IPS-20b (cell line): ENCODE results near the gene GPRC5B.
A peak's percentile ranks its signal among the peaks of the same experiment; 100 is the strongest.

Experiments used
- H3K27ac ChIP-seq: one replicate; pipeline ENCODE4 v1.5.1; 2013; ENCODE audit warnings: low read length
- H3K27me3 ChIP-seq: 2 replicates; pipeline ENCODE4 v1.6.1; 2013; ENCODE audit warnings: mild to moderate bottlenecking, low read length, inconsistent platforms; ENCODE audit not compliant: insufficient read depth
- H3K36me3 ChIP-seq: 2 replicates; pipeline ENCODE4 v1.6.1; 2013; ENCODE audit warnings: low read depth, mild to moderate bottlenecking, inconsistent platforms, low read length, moderate library complexity; ENCODE audit not compliant: insufficient read depth
- H3K4me1 ChIP-seq: 2 replicates; pipeline ENCODE4 v1.6.1; 2013; ENCODE audit warnings: mild to moderate bottlenecking, control low read depth, inconsistent platforms, low read length, moderate library complexity; ENCODE audit not compliant: insufficient read depth
- H3K4me3 ChIP-seq: 2 replicates; pipeline ENCODE4 v1.5.1; 2013; ENCODE audit warnings: mild to moderate bottlenecking, low read length, inconsistent platforms
- H3K9ac ChIP-seq: 2 replicates; pipeline ENCODE4 v1.6.1; 2013; ENCODE audit warnings: low read depth, mild to moderate bottlenecking, inconsistent platforms, low read length, moderate library complexity
- H3K9me3 ChIP-seq: 2 replicates; pipeline ENCODE4 v1.6.1; 2013; ENCODE audit warnings: mild to moderate bottlenecking, low read depth, low read length, inconsistent platforms; ENCODE audit not compliant: insufficient read depth

The GPRC5B gene

GRCh38 chr16:19837984-19838707 is 46.5 kb downstream of the GPRC5B start:
- 0 out of 2 replicates have a peak overlapping the region, but pooled peaks have one; percentile 17 for H3K4me3 ChIP-seq
- H3K36me3 ChIP-seq = no peaks in the 10 kb centered on the region
- H3K9ac ChIP-seq = peak overlapping the region; percentile 59; the same call in 1 of the 2 replicates
- peaks cover 11% of the 10 kb centered on the region; the same call in 1 of the 2 replicates for H3K4me1 ChIP-seq
- H3K9me3 ChIP-seq = no peaks in the 10 kb centered on the region
- H3K27ac ChIP-seq = no peak overlapping the region
- no peaks in the 10 kb centered on the region for H3K27me3 ChIP-seq

DNA sequence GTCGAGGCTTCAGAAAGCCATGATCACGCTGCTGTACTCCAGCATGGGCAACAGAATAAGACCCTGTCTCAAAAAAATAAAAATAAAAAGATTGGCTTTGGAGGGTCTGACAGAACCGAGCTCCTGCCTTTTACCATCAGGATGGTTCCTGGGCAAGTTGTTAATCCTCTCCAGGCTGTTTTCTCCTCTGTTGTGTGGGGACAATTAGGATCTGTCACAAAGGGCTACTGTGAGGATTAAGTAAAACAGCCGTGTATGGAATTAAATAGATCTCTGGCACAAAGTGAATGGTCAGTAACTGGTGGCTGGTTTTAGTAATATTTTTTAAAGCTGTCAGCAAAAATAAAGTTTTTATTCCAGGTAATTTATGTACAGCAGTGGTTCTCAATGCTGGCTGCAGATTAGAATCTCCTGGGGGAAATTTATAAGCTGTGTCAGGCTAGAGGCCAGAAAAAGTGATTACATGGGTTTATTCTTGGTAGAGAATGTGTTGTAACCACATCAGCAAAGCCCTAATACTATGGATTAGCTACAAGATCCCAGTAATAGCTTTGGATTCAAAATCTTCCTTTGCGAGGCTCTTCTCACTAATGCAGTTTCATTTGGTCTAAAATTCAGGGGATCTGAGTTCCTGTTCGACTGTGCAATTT is 47.2 kb downstream of the GPRC5B start:
- Histone ChIP-seq H3K36me3 (no peaks in the 10 kb centered on the region), H3K27ac (no peak overlapping the region), H3K27me3 (no peaks in the 10 kb centered on the region), H3K4me3 (0 out of 2 replicates have a peak overlapping the region, but pooled peaks have one; percentile 17), H3K9ac (peak overlapping the region; percentile 59; the same call in 1 of the 2 replicates), H3K4me1 (peaks cover 11% of the 10 kb centered on the region; the same call in 1 of the 2 replicates), H3K9me3 (no peaks in the 10 kb centered on the region)

GRCh38 chr16:19835968-19836421 is 48.7 kb downstream of the GPRC5B start:
- no peaks in the 10 kb centered on the region for H3K9me3 ChIP-seq

GRCh38 chr16:19835196-19835595 is 49.5 kb downstream of the GPRC5B start:
- Histone ChIP-seq H3K4me1 (peaks cover 11% of the 10 kb centered on the region; the same call in 1 of the 2 replicates), H3K9ac (no peak overlapping the region), H3K4me3 (no peak overlapping the region), H3K27me3 (no peaks in the 10 kb centered on the region), H3K27ac (no peak overlapping the region), H3K36me3 (no peaks in the 10 kb centered on the region), H3K9me3 (no peaks in the 10 kb centered on the region)

More at GRCh38 chr16:19835968-19836421, 48.7 kb downstream of the GPRC5B start:
- no peaks in the 10 kb centered on the region for H3K27me3 ChIP-seq
- H3K36me3 ChIP-seq = no peaks in the 10 kb centered on the region
- no peak overlapping the region for H3K27ac ChIP-seq
- peaks cover 11% of the 10 kb centered on the region; the same call in 1 of the 2 replicates for H3K4me1 ChIP-seq
- H3K4me3 ChIP-seq = no peak overlapping the region
- H3K9ac ChIP-seq = no peak overlapping the region

- no peak overlapping the region for H3K9ac ChIP-seq
- H3K4me3 ChIP-seq = no peak overlapping the region
- H3K27ac ChIP-seq = no peak overlapping the region
- no peaks in the 10 kb centered on the region for H3K36me3 ChIP-seq
- H3K27me3 ChIP-seq = no peaks in the 10 kb centered on the region
- peaks cover 11% of the 10 kb centered on the region; the same call in 1 of the 2 replicates for H3K4me1 ChIP-seq
- no peaks in the 10 kb centered on the region for H3K9me3 ChIP-seq
These were observed 51.1 kb downstream of the GPRC5B start for GRCh38 chr16:19833581-19833980.

DNA sequence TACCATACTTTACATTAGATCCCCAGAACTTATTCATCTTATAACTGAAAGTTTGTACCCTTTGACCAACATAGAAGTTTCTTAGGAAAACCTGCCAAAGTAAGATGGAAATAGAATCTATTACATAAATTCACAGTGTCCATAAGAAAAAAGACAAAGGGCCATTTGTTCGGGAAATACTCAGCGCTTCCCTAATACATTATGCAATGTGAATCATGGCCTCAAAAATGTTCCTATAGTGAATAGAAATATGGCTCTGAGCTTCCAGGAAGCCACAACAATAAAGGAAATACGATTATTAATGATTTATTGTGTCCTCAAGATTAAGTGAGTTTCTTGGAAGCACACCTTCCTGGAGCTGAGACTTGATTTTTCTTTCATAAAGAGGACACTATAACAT is 51.5 kb downstream of the GPRC5B start:
- no peak overlapping the region for H3K27ac ChIP-seq
- no peak overlapping the region for H3K4me3 ChIP-seq
- no peaks in the 10 kb centered on the region for H3K36me3 ChIP-seq
- H3K9ac ChIP-seq = no peak overlapping the region
- no peaks in the 10 kb centered on the region for H3K9me3 ChIP-seq
- peaks cover 9% of the 10 kb centered on the region; the same call in 1 of the 2 replicates for H3K4me1 ChIP-seq
- no peaks in the 10 kb centered on the region for H3K27me3 ChIP-seq

GRCh38 chr16:19831678-19832077 is 53.0 kb downstream of the GPRC5B start:
- Histone ChIP-seq H3K36me3 (no peaks in the 10 kb centered on the region), H3K27me3 (no peaks in the 10 kb centered on the region), H3K27ac (no peak overlapping the region), H3K4me3 (no peak overlapping the region), H3K4me1 (no peaks in the 10 kb centered on the region), H3K9me3 (no peaks in the 10 kb centered on the region), H3K9ac (no peak overlapping the region)

GRCh38 chr16:19830902-19831560 is 53.6 kb downstream of the GPRC5B start:
- H3K27me3 ChIP-seq = no peaks in the 10 kb centered on the region
- H3K4me1 ChIP-seq = no peaks in the 10 kb centered on the region
- no peak overlapping the region for H3K27ac ChIP-seq

GRCh38 chr16:19829844-19830692 is 54.6 kb downstream of the GPRC5B start:
- no peak overlapping the region for H3K4me3 ChIP-seq
- no peak overlapping the region for H3K27ac ChIP-seq
- no peaks in the 10 kb centered on the region for H3K36me3 ChIP-seq
- no peaks in the 10 kb centered on the region for H3K4me1 ChIP-seq
- no peaks in the 10 kb centered on the region for H3K9me3 ChIP-seq
- no peaks in the 10 kb centered on the region for H3K27me3 ChIP-seq
- H3K9ac ChIP-seq = no peak overlapping the region

More at GRCh38 chr16:19830902-19831560, 53.6 kb downstream of the GPRC5B start:
- H3K4me3 ChIP-seq = no peak overlapping the region
- H3K36me3 ChIP-seq = no peaks in the 10 kb centered on the region
- H3K9ac ChIP-seq = no peak overlapping the region
- no peaks in the 10 kb centered on the region for H3K9me3 ChIP-seq

DNA sequence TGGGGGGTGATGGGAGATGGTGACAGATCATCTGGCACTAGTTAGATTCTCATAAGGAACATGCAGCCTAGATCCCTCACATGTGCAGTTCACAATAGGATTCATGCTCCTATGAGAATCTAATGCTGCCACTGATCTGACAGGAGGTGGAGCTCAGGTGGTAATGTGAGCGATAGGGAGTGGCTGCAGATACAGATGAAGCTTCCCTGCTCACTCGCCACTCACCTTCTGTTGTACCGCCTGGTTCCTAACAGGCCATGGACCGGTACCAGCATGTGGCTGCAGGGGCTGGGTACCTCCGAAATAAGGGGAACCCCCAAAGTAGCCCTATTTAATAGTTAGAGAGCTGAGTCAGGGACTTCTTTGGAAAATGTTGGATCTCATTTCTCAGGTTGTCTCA is 60.4 kb downstream of the GPRC5B start:
- no peak overlapping the region for H3K4me3 ChIP-seq
- H3K27me3 ChIP-seq = no peaks in the 10 kb centered on the region
- H3K9ac ChIP-seq = no peak overlapping the region
- H3K9me3 ChIP-seq = no peaks in the 10 kb centered on the region
- H3K27ac ChIP-seq = no peak overlapping the region
- H3K4me1 ChIP-seq = no peaks in the 10 kb centered on the region
- H3K36me3 ChIP-seq = no peaks in the 10 kb centered on the region

GRCh38 chr16:19823322-19823721 is 61.3 kb downstream of the GPRC5B start:
- Histone ChIP-seq H3K36me3 (no peaks in the 10 kb centered on the region), H3K27me3 (no peaks in the 10 kb centered on the region), H3K4me1 (no peaks in the 10 kb centered on the region), H3K9me3 (no peaks in the 10 kb centered on the region), H3K27ac (no peak overlapping the region), H3K4me3 (no peak overlapping the region), H3K9ac (no peak overlapping the region)
